ENCODE data around the gene KDM6A.
"Not testable (repeated sequence)": the region's sequence is repeated elsewhere in the genome, so short reads cannot be mapped to it uniquely, and the experiment has no call there.

The KDM6A gene

GRCh38 chrX:45126158-45126557, 253.2 kb downstream of the KDM6A start:
- no peak for TF ChIP-seq CTCF (IDR thresholded peaks at IDR 0.05; ENCODE audit: low read depth, low read length, missing control alignments)
- no peak overlapping the region for H3K4me3 ChIP-seq (replicated peaks; ENCODE audit: low read depth, low read length)
- DNase-seq (ENCODE audit: extremely low read depth, low read depth): no peak

- no peak for DNase-seq (ENCODE audit: extremely low read depth, low read depth)
- H3K4me3 ChIP-seq (replicated peaks; ENCODE audit: low read depth, low read length): no peak overlapping the region
- no peak for TF ChIP-seq CTCF (IDR thresholded peaks at IDR 0.05; ENCODE audit: low read depth, low read length, missing control alignments)
Observed at GRCh38 chrX:45128896-45129454, 256.0 kb downstream of the KDM6A start.

DNA sequence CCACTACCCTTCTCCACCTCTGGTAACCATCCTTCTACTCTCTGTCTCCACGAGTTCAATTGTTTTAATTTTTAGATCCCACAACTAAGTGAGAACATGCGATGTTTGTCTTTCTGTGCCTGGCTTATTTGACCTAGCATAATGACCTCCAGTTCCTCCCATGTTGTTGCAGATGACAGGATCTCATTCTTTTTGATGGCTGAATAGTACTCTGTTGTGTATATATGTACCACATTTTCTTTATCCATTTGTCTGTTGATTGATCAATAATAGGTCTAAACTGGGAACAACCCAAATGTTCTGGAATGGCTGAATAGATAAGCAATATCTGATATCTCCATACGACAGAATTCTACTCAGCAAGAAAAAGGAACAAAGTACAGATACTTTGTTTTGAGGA, 260.5 kb downstream of the KDM6A start:
- DNase-seq (ENCODE audit: extremely low read depth, low read depth): no peak
- no peak for TF ChIP-seq CTCF (IDR thresholded peaks at IDR 0.05; ENCODE audit: low read depth, low read length, missing control alignments)
- no peak overlapping the region for H3K4me3 ChIP-seq (replicated peaks; ENCODE audit: low read depth, low read length)

DNA sequence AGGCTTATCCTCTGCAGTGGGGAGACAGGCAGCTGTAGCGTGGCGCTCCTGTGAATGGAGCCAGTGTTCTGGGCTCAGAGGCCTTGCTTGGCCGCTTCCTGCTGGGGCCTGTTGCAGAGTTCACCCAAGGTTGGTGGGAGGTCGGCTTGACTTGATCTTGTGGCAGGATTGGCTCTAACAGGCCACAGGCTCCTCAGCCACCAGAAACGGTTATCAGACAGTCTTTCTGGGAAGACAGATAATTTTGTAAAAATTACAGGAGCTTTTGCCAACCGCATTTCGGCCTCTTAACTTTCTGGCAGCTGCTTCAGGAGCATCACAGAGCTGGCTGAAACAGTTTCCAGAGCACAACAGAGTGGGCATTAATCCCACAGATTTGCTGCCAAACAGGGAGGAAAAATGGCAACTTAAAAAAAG, 261.3 kb downstream of the KDM6A start:
- no peak for TF ChIP-seq CTCF (IDR thresholded peaks at IDR 0.05; ENCODE audit: low read depth, low read length, missing control alignments)
- no peak for DNase-seq (ENCODE audit: extremely low read depth, low read depth)
- no peak overlapping the region for H3K4me3 ChIP-seq (replicated peaks; ENCODE audit: low read depth, low read length)

DNA sequence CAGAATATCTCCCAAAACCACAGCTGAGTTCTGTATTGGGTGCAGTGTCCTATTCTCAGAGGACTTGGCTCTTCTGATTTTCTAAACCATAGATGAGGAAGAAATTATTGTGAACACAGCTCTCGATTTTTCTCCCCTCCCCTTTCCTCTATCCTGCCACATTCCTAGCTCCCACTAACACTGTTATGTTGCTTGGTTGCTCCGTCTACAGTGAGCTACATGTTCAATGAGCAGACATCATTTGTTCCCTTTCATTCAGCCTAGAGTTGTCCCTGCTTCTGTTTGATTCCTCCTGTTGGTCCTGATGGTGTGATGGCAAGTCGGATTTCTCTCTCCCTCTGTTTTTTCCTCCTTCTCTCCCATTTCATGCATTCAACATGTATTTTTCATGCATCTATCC, 261.8 kb downstream of the KDM6A start:
- TF ChIP-seq CTCF (IDR thresholded peaks at IDR 0.05; ENCODE audit: low read depth, low read length, missing control alignments): no peak
- no peak for DNase-seq (ENCODE audit: extremely low read depth, low read depth)
- no peak overlapping the region for H3K4me3 ChIP-seq (replicated peaks; ENCODE audit: low read depth, low read length)

DNA sequence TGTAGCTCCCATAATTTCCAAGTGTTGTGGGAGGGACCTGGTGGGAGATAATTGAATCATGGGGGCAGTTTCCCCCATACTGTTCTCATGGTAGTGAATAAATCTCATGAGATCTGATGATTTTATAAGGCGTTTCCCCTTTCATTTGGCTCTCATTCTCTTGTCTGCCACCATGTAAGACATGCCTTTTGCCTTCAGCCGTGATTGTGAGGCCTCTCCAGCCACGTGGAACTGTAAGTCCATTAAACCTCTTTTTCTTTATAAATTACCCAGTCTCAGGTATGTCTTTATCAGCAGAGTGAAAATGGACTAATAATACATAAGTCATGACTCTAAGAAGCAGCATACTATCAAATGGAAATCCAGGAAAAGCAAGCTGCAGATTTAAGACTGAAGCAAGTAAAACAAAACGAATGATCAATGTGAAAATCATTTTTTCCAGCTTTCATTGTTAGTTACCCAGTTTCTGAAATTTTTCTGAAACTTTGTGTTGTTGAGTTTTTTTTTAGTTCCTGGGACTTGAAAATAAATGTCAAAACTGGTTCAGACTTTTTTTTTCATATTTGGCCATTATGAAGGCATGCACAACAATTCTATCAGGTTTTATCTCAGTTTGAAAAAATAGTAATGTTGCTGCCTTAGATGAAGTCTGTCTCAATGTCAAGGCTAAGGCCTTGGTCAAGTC, 262.5 kb downstream of the KDM6A start:
- H3K4me3 ChIP-seq (replicated peaks; ENCODE audit: low read depth, low read length); DNase-seq (ENCODE audit: extremely low read depth, low read depth): not testable (repeated sequence)

- no peak for TF ChIP-seq CTCF (IDR thresholded peaks at IDR 0.05; ENCODE audit: low read depth, low read length, missing control alignments)
- H3K4me3 ChIP-seq (replicated peaks; ENCODE audit: low read depth, low read length): no peak overlapping the region
- DNase-seq (ENCODE audit: extremely low read depth, low read depth): no peak
Observed at GRCh38 chrX:45137531-45137930, 264.5 kb downstream of the KDM6A start.

Data from HFF-Myc (cell line).